DOHH2 (cell line): ENCODE results near the gene EIF2S3B.

Experiments used
- H3F3A ChIP-seq: fragments of 200-600 bp; sonication (generic), shearing (Covaris generic); 2 replicates; pipeline ENCODE4 v1.6.0; 2016; ENCODE audit warnings: antibody characterized with exemption, mild to moderate bottlenecking; ENCODE audit not compliant: control insufficient read depth, insufficient read depth
- H3K27ac ChIP-seq: fragments of 200-600 bp; sonication (generic); 2 replicates; pipeline ENCODE4 v1.5.1; 2014; ENCODE audit warnings: low read depth, mild to moderate bottlenecking, low read length, moderate library complexity
- H3K27me3 ChIP-seq: fragments of 200-600 bp; sonication (generic); 2 replicates; pipeline ENCODE4 v1.6.1; 2014; ENCODE audit warnings: mild to moderate bottlenecking, low read length, mixed read lengths; ENCODE audit not compliant: control insufficient read depth
- H3K36me3 ChIP-seq: fragments of 200-600 bp; sonication (generic); 2 replicates; pipeline ENCODE4 v1.6.1; 2014; ENCODE audit warnings: mild to moderate bottlenecking, low read length, moderate library complexity, mixed read lengths; ENCODE audit not compliant: control insufficient read depth
- H3K4me1 ChIP-seq: fragments of 200-600 bp; sonication (generic); 2 replicates; pipeline ENCODE4 v1.6.1; 2014; ENCODE audit warnings: mild to moderate bottlenecking, low read length, mixed read lengths; ENCODE audit not compliant: control insufficient read depth
- H3K4me2 ChIP-seq: fragments of 200-600 bp; sonication (generic); 2 replicates; pipeline ENCODE4 v1.6.0; 2014; ENCODE audit warnings: mild to moderate bottlenecking, low read length, moderate library complexity
- H3K4me3 ChIP-seq: fragments of 200-600 bp; sonication (generic); 2 replicates; pipeline ENCODE4 v1.5.1; 2014; ENCODE audit warnings: mild to moderate bottlenecking, low read length, mixed read lengths
- H3K79me2 ChIP-seq: fragments of 200-600 bp; sonication (generic); 2 replicates; pipeline ENCODE4 v1.6.1; 2014; ENCODE audit warnings: mild to moderate bottlenecking, low read length, mixed read lengths; ENCODE audit not compliant: control insufficient read depth
- H3K9me2 ChIP-seq: fragments of 200-600 bp; sonication (generic); replicated peaks from 2 replicates; pipeline ENCODE4 v1.6.1; 2014; ENCODE audit warnings: mild to moderate bottlenecking, low read length, mixed read lengths; ENCODE audit not compliant: control insufficient read depth
- H3K9me3 ChIP-seq: fragments of 200-600 bp; sonication (generic); 2 replicates; pipeline ENCODE4 v1.6.1; 2014; ENCODE audit warnings: antibody characterized with exemption, low read length, mixed read lengths; ENCODE audit not compliant: control insufficient read depth, insufficient read depth
- H4K20me1 ChIP-seq: fragments of 200-600 bp; sonication (generic); 2 replicates; pipeline ENCODE4 v1.6.0; 2014; ENCODE audit warnings: low read depth, mild to moderate bottlenecking, antibody characterized with exemption, low read length, moderate library complexity; ENCODE audit not compliant: control insufficient read depth, insufficient read depth
- EZH2phosphoT487 ChIP-seq: fragments of 200-600 bp; sonication (generic); IDR thresholded peaks from 2 replicates; pipeline ENCODE4 v1.6.1; 2017; ENCODE audit warnings: borderline replicate concordance, mild to moderate bottlenecking, antibody characterized with exemption, low read length, moderate library complexity, mixed read lengths
- TF ChIP-seq, protein P1 (sequence below): fragments of 200-600 bp; sonication (generic); IDR thresholded peaks from one replicate; pipeline ENCODE4 v1.5.1; 2014; ENCODE audit warnings: antibody characterized with exemption, mild to moderate bottlenecking, low read depth, low read length; ENCODE audit not compliant: poor library complexity, severe bottlenecking

Gene EIF2S3B

DNA sequence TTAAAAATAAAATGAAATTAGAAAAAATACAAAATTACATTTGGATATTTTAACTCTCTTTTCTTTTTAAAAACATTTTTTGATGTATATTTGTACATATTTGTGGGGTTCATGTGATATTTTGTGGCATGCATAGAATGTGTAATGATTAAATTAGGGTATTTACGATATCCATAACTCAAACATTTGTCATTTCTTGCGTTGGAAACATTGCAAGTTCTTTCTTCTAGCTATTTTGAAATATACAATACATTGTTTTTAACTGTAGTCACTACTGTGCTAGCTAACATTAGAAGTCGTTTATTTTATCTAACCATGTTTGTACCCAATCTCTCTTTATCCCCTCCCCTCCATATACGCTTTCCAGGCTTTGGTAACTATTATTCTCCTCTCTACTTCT lies 13.9 kb upstream of the EIF2S3B start:
- Histone ChIP-seq H3K27me3 (no peaks in the 10 kb centered on the region), H3K79me2 (no peaks in the 10 kb centered on the region), H3K4me1 (no peaks in the 10 kb centered on the region), H3F3A (no peaks in the 10 kb centered on the region), H3K36me3 (no peaks in the 10 kb centered on the region), H4K20me1 (no peaks in the 10 kb centered on the region), H3K9me2 (no peaks in the 10 kb centered on the region), H3K4me2 (no peak overlapping the region), H3K27ac (no peak overlapping the region), H3K4me3 (no peak overlapping the region), H3K9me3 (no peaks in the 10 kb centered on the region)
- TF ChIP-seq, protein P1, sequence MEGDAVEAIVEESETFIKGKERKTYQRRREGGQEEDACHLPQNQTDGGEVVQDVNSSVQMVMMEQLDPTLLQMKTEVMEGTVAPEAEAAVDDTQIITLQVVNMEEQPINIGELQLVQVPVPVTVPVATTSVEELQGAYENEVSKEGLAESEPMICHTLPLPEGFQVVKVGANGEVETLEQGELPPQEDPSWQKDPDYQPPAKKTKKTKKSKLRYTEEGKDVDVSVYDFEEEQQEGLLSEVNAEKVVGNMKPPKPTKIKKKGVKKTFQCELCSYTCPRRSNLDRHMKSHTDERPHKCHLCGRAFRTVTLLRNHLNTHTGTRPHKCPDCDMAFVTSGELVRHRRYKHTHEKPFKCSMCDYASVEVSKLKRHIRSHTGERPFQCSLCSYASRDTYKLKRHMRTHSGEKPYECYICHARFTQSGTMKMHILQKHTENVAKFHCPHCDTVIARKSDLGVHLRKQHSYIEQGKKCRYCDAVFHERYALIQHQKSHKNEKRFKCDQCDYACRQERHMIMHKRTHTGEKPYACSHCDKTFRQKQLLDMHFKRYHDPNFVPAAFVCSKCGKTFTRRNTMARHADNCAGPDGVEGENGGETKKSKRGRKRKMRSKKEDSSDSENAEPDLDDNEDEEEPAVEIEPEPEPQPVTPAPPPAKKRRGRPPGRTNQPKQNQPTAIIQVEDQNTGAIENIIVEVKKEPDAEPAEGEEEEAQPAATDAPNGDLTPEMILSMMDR: no peak
- no peak for TF ChIP-seq EZH2phosphoT487

DNA sequence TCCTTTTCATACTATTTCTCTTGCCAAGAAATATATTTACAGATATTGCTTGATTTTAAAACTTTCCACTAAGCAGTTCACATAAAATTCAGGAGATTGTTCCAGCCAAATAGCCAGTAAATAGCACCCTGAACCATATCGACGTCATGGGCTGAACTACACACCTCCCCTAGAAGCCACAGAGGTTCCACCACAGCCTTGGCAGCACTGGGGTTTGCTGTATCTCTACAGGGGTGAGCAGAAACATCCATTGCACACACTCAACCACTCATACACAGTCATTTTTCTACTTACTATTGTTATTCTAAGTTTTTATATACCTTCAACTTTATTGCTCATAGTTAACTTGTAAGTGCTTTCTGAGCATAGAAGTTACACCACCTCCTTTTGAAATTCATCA lies 8.1 kb upstream of the EIF2S3B start:
- no peaks in the 10 kb centered on the region for H3K79me2 ChIP-seq
- H3K27ac ChIP-seq: no peak overlapping the region
- H4K20me1 ChIP-seq: no peaks in the 10 kb centered on the region
- no peaks in the 10 kb centered on the region for H3K27me3 ChIP-seq
- TF ChIP-seq EZH2phosphoT487: no peak
- TF ChIP-seq, protein P1: no peak
- H3K4me1 ChIP-seq: peaks cover 5% of the 10 kb centered on the region; the same call in 1 of the 2 replicates
- H3K9me2 ChIP-seq: no peaks in the 10 kb centered on the region
- no peak overlapping the region for H3K4me3 ChIP-seq
- no peaks in the 10 kb centered on the region for H3K36me3 ChIP-seq
- H3K9me3 ChIP-seq: no peaks in the 10 kb centered on the region
- no peaks in the 10 kb centered on the region for H3F3A ChIP-seq
- no peak overlapping the region for H3K4me2 ChIP-seq

DNA sequence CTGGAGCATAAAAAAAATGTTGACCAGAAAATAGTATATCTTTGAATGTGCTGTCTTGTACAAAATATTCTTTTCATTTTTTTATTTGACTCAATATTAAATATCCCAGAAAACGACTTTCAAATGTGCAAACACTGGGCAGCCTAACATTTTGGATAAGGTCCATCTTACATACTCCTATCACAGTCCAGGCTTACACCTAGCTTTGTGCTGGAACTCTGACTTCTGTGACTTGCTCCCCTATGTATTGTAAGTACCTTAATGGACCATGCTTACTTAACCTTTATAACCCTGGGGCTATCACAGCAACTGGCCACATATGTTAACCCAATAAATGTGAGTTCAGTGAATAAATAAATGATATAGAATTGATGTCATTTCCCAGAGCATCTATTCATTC lies 7.6 kb upstream of the EIF2S3B start:
- Histone ChIP-seq H3F3A (no peaks in the 10 kb centered on the region), H4K20me1 (no peaks in the 10 kb centered on the region), H3K36me3 (no peaks in the 10 kb centered on the region), H3K4me2 (no peak overlapping the region), H3K9me2 (no peaks in the 10 kb centered on the region), H3K79me2 (no peaks in the 10 kb centered on the region), H3K4me3 (no peak overlapping the region), H3K27ac (no peak overlapping the region), H3K9me3 (peaks cover 2% of the 10 kb centered on the region; the same call in 1 of the 2 replicates), H3K27me3 (no peaks in the 10 kb centered on the region), H3K4me1 (peaks cover 5% of the 10 kb centered on the region; the same call in 1 of the 2 replicates)
- TF ChIP-seq, protein P1: no peak
- TF ChIP-seq EZH2phosphoT487: no peak

DNA sequence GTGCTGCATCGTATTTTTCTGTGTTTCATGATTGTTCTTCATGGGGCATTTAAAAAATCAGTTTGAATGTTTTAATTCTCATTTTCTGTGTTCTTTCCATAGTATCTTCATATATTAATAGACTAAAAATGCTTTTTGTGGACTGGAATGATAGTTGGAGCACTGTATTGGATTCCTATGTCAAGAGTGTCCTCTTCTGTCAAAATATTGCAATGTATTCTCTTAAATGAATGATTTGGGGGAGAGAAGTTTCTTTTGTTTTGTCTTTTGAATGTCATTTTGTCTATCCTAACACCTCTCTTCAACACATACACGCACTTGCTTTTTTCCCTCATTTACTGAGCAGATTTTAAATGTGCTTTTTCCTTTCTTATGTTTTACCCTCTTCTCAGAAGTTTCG lies 4.7 kb upstream of the EIF2S3B start:
- H4K20me1 ChIP-seq: no peaks in the 10 kb centered on the region
- no peak overlapping the region for H3K27ac ChIP-seq
- H3F3A ChIP-seq: no peaks in the 10 kb centered on the region
- no peaks in the 10 kb centered on the region for H3K36me3 ChIP-seq
- H3K9me3 ChIP-seq: peaks cover 3% of the 10 kb centered on the region; the same call in 1 of the 2 replicates
- peaks cover 5% of the 10 kb centered on the region; the same call in 1 of the 2 replicates for H3K4me1 ChIP-seq
- no peaks in the 10 kb centered on the region for H3K9me2 ChIP-seq
- no peak overlapping the region for H3K4me3 ChIP-seq
- H3K27me3 ChIP-seq: no peaks in the 10 kb centered on the region
- no peak overlapping the region for H3K4me2 ChIP-seq
- H3K79me2 ChIP-seq: no peaks in the 10 kb centered on the region
- no peak for TF ChIP-seq EZH2phosphoT487
- TF ChIP-seq, protein P1: no peak
